IPS-NIHi7 (cell line): ENCODE data around the gene KRTAP10-10.
"Not testable (repeated sequence)": the region's sequence is repeated elsewhere in the genome, so short reads cannot be mapped to it uniquely, and the experiment has no call there.

Experiments
- DNase-seq: peaks from one replicate; pipeline ENCODE4 v3.0.0; 2012; ENCODE audit warnings: mixed read lengths; ENCODE audit errors: extremely low spot score

KRTAP10-10 gene

DNA sequence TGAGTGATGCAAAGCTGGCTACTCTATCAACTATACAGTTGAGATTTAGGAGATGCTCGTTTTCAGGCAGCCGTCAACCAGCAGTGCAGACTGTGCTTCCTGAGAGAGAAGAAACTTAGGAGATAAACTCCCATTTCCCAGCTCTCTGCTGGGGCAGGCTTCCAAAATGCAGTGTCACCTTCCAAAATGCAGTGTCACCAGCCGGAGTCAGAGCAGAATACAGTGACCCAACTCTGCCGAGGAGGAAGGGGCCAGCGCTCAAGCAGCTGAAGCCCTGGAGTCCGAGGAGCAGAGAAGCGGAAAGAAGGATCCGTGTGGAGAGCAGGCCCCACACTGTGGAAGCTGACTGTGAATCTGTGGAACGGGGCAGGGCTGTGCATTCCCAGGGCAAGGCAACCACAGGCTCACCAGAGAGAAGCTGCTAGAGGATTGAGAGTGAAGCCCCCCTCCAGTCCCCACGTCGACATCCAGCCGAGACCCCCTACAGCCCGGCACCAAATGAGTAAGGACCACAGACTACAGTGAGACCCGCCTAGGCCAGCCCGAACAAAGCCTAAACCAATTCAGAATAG lies 45.5 kb downstream of the KRTAP10-10 start:
- DNase-seq: no peak

DNA sequence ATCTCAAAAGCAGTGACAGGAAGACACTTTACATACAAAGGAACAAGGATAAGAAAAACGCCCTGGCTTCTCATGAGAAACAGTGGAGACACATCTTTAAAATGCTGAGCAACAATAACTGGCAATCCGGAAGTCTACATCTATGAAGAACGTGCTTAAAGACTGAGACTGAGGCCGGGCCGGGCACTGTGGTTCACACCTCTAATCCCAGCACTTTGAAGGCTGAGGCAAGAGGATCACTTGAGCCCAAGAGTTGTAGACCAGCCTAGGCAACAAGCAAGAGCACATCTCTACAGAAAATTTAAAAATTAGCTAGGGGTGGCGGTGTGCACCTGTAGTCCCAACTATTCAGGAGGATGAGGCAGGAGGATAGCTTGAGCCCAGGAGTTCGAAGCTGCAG lies 46.9 kb downstream of the KRTAP10-10 start:
- no peak for DNase-seq

DNA sequence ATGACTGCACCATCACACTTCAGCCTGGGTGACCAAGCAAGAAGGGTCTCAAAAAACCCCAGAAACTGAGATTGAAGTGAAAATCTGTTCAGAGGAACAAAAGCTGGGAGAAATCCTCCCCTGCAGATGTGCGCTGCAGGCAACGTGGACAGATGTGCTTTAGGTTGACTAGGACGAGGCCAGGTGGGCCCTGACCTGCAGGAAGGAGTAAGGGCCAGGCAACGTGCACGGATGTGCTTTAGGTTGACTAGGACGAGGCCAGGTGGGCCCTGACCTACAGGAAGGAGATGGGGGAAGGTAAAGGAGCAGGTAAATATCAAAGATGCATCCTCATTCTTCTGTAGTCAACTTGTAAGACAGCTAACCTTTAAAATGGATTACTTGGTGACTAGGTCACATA lies 47.3 kb downstream of the KRTAP10-10 start:
- DNase-seq: no peak

DNA sequence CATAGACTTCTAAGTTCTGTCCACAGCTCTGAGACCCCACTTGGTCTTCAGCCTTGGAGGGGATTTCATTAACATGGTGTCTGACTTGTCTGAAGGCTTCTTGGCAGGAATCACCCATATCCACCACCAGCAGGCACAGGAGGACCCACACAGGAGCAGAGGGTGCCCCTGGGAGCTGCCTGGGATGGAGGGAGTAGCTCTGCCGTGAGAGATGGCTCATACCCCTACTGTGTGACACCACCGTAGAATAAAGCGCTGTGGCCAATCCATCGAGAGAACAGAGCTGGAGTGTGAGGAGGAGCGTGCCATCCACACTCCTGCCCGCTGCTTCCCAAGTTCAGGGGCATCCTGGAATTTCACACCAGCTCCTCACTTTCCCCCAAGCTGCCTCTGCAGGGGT lies 47.9 kb downstream of the KRTAP10-10 start:
- not testable (repeated sequence) for DNase-seq

DNA sequence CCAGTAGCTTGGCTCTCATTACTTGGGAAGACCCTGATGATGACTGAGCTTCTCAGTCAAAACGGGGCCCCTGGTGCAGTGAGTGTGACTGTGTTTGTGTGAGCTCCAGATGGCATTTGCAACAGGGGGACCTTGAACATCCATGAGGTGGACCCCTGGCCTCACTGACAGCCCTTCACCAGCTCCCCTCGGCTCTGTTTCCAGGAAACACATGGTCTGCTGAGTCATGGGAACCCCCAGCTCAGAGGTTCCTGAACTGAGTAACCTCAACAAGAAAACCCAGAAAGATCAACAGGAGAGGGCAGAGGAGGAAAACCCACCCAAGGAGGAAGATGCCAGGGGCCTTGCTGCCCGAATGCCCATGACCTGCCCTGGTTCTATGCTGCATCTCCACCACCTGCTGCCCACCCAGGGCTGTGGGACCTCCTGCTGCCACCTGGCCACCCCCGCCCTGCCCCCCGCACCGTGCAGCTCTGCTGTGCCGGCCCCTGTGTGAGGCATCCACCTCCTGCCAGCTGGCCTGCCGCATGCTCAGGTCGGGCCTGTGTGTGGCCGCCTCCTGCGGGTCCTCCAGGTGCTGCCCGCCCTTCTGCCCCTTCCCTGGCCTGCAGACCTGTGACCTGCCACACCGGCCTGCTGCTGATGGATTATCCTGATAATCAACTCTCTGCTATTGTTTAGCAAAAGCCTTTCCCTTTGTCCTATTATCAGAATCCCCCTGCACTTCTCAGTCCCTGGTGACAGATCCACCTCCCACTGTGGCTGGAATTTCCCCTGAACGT lies 49.0 kb downstream of the KRTAP10-10 start:
- no peak for DNase-seq

DNA sequence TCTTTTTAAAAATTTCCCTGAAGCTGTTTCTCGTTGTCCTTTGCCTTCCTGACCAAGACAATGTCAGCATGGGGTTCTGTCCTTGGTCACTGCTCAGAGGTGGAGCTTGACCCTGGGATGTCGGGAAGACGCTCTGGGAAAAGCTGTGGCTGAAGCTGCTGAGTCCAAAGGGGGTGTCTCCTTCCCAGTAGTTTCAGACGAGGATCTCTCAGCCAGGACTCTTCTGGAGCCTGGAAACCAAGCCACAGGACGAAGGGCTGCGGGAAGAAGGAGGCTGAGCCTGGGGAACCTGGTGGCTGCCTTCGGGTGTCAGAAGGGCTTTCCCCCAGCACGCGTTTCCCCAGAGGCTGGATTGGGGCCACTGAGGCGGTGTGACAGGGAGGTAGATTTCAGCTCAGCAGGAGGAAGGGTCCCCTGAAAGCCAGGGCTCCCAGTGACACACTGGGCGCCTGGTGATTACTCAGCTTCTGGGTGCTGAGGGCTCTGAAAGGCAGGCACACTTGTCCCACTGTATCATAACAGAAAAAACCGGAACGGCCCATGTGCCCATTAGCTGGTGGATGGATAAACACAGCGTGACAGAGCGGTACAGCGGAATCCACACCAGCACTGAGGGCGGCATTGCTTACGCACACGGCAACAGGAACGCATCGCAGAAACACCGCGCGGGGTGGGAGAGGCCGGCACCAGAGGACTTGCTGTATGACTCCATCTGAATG lies 49.8 kb downstream of the KRTAP10-10 start:
- DNase-seq: no peak

DNA sequence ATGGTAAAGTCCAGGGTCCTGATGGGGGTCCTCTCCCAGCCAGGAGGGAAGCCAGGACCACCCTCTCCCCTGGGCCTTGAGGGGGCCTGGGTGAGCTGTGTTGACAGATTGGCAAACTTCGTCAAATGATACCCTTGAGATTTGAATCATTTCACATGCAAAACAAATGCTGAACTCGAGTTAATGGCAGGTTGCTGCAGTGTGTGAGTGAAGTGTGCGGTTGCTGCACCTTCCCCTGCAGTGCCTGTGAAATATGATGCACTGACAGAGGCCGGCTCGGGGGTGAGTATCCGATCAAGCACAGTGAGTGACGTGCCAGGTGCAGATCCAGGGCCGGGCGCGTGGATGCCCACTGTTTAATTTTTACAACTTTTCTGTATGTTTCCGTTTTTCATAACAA lies 50.5 kb downstream of the KRTAP10-10 start:
- no peak for DNase-seq
